GM19438 (cell line): ENCODE measurements around the gene CHRM2.

Source experiments
- ATAC-seq: cut with Tn5 transposase; IDR thresholded peaks from one replicate; pipeline ENCODE4 v1.9.1; 2021; ENCODE audit warnings: low read depth; ENCODE audit not compliant: unreplicated experiment

Gene CHRM2

DNA sequence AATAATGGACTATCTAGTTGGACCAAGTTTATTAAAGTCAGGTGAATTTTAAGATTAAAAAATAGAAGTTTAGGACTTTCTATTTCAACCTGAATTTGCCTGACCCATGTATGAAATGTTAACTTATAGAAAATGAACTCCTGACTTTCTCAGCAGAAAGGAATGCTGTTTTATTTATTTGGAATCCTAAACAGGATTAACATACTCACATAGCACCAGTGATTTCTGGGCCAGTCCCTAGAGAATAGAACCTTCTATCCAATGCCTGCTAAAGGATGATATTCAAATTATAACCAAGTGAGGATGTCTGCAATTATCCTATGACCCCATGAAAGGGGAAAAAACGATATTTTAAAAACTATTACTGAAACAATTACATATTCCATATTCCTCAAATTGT lies 148.8 kb downstream of the CHRM2 start:
- ATAC-seq: no peak

DNA sequence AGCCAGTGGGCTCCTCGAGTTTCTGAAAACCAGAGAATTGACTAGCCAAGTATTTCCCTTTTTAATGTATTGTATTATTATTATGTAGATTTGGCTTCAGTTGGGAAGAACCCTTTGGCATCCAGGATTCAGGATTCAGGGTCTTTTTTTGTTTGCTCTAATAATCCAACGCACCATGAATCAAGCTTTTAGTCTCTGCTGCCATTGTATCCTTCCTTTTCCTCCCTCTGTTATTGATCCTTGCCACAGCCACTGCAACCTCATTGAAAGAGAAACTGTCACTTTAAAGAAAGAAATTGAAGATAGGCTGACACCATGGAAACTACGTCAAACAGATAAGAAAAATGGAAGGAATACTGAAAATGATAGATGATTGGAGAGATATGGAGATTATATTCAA lies 150.0 kb downstream of the CHRM2 start:
- no peak for ATAC-seq

DNA sequence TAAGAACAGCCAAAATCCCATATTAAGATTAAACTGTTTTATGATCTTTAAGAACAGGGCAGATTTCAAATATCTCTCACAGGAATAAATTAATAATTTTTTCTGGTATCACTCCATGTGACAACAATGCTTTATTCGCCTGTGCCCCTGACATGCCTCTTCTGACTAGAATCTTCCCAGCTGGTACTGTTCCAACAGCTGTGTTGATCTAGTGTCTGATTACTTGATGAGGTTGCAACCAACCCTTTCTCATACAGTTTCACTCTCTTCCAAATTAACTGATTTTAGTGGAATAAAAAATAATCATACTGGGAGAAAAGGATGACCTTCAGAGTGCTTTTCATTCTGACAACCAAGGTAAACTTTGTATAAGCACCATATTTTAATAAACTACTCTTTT lies 151.9 kb downstream of the CHRM2 start:
- ATAC-seq: no peak

DNA sequence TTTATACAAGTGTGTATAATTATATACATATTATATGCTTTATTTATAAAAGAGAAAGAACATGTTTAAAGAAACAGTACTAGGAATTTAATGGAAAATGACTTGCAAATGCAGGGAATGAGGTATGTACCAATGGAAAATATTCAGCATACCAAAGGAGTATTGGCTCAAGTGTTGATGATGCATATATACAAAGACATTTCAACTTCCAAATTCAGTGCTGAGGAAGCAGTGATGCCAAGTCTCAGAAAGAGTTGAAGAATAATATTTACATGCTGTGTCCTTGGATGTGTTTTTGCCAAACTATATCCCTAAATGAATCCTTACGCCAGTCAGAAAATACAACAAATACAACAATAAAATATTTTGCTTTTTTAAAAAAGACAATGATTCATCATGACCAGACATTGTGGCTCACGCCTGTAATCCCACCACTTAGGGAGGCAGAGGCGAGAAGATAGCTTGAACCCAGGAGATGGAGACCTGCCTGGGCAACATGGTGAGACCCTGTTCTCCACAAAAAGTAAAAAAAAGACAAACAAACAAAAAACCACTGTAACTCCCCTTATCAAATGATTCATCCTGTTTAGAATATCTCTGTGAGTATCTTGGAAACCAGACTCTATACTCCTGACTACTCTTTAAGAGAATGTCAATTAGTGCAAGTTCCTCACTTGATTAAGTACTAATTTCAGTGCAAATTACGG lies 157.2 kb downstream of the CHRM2 start:
- ATAC-seq: no peak

DNA sequence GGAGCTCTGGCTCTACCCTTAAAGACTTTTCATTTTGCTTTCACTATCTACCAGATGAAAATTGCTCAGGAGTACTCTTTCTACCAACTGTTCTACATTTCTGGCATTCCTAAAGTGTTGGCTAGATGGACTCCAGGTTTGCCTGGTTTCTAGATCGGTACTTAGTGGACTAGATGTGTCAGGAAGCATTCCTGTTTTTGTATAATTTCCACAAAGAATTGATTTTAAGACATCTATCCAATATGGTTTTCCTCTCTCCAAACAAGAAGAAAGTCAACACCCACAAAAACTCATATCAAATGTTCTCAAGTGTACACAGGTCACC lies 157.7 kb downstream of the CHRM2 start:
- ATAC-seq: no peak

DNA sequence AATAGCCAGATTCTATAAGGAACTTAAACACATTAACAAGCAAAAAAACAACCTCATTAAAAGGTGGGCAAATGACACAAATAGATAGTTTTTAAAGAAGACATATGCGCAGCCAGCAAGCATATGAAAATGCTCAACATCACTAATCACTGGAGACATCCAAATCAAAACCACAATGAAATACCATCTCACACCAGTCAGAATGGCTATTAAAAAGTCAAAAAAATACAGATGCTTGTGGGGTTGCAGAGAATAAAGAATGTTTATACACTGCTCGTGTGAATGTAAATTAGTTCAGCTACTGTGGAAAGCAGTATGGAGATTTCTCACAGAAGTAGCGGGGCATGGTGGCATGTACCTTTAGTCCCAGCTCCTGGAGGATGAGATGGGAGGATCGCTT lies 164.0 kb downstream of the CHRM2 start:
- ATAC-seq: no peak

DNA sequence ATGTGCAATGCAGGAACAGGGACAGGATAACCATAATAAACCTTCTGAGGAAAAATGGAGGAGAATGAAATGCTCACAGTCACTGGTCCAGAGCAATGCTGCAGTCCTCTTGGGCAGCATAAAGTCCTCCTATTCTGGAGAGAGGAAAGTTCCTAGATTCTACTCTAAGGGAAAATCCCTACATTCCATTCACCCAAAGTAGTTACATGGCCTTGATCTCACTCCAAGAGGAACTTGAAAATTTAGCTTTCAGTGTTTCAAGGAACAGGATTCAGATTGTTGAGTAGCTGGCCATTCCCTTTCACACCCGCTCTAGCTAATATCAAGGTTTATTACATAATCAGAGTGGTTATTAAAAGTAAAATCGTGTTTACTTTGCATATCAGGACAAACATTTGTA lies 168.3 kb downstream of the CHRM2 start:
- ATAC-seq: no peak

DNA sequence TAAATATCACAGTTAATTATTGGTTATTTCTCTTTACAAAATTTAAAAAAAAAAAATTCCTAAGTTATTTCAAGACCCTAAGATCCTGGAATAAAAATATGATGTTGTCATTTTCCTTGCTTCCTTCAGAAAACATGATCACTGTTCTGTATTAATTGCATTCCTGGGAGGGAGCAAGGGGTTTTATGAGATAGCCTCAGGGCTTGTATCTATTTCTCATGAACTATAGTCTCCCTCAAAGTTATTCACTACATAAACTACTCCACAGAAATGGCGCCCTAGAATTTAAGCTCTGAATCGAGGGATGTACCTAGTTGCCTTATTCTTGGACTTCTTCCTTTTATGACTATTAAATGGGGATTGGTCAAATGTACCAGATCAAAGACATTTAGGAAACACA lies 170.3 kb downstream of the CHRM2 start:
- ATAC-seq: no peak

DNA sequence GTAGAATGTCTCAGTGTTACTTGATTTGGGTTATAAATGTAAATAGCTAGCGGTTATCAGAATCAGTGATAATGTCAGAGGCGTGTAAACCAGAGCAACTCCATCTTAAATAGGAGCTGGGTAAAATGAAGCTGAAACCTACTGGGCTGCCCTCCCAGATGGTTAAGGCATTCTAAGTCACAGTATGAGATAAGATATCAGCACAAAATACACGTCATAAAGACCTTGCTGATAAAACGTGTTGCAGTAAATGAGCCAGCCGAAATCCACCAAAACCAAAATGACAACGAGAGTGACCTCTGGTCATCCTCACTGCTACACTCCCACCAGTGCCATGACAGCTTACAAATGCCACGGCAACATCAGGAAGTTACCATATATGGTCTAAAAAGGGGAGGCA lies 172.3 kb downstream of the CHRM2 start:
- ATAC-seq: no peak

DNA sequence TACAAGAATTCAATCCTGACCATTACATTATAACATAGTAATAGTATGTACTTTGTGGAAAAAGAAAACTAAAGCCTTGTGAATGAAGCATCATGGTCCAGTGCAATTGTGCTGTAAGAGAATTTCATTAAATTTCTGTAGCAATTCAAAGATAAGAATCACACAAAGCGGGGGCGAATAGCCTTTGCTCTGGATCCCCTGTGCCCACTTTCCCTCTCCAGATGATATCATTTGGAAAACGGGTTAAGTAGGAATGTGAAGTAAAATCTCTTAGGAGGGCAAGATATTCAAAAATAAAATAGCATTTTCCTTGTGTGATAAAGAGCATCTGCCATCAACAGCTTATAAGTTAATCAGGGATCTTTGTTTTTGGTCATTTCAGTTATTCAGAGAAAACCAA lies 177.1 kb downstream of the CHRM2 start:
- no peak for ATAC-seq

DNA sequence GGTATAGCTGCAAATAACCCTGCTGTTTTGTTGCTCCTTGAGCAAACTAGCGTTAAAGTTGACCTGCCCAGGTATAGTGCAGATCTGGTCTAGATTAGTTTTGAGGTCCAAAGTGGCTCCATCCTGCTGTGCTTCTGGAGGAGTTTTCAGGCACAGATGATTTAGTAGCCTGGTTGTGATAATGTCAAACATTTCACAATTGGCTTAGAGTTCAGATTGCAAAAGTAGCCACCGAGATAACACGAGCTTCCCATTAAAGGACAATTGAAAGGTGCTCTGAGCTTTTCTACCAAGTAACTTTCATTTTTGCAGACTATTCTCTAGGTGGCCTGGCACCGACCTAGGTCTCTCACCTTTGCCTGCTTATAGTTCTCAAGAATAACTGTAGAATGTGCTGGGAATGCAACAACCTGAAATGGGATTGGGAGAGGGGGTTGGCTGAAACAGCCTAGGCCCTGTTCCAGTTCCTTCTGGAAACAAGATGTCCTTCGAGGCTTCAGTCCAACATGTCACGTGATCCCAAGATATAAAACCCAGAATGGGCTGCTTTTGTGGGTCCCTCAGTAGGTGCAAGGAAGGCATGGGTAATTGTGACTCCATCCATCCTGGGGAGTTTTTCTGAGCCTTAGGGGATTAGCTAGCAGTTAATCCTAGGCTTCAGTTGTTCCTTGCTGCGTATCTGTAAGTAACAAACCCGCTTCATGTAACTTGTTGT lies 201.0 kb downstream of the CHRM2 start:
- ATAC-seq: no peak
